ENCODE data around the gene PDS5B. TPM values are rescaled to one million over a fixed set of nuclear protein-coding genes. Genes with fewer than 3 reads are reported as not detected.

PDS5B gene
- total RNA-seq, 1 donor from 2014 or later = 49.0 TPM

- Mint-ChIP-seq H3K4me3 (ENCODE audit: unreplicated experiment) (no peak overlapping the region), H3K27me3 (ENCODE audit: low read depth) (no peaks in the 10 kb centered on the region), H3K9me3 (ENCODE audit: low read depth) (peaks cover 3% of the 10 kb centered on the region), H3K4me1 (ENCODE audit: low read depth) (peaks cover 23% of the 10 kb centered on the region), H3K27ac (ENCODE audit: unreplicated experiment) (no peak overlapping the region), H3K36me3 (ENCODE audit: low read depth) (no peaks in the 10 kb centered on the region)
- TF ChIP-seq, protein P1, sequence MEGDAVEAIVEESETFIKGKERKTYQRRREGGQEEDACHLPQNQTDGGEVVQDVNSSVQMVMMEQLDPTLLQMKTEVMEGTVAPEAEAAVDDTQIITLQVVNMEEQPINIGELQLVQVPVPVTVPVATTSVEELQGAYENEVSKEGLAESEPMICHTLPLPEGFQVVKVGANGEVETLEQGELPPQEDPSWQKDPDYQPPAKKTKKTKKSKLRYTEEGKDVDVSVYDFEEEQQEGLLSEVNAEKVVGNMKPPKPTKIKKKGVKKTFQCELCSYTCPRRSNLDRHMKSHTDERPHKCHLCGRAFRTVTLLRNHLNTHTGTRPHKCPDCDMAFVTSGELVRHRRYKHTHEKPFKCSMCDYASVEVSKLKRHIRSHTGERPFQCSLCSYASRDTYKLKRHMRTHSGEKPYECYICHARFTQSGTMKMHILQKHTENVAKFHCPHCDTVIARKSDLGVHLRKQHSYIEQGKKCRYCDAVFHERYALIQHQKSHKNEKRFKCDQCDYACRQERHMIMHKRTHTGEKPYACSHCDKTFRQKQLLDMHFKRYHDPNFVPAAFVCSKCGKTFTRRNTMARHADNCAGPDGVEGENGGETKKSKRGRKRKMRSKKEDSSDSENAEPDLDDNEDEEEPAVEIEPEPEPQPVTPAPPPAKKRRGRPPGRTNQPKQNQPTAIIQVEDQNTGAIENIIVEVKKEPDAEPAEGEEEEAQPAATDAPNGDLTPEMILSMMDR (IDR thresholded peaks at IDR 0.05) = no peak
- no peak for DNase-seq (ENCODE audit: low spot score)
Measured at GRCh38 chr13:32821149-32821688, 235.0 kb downstream of the PDS5B start.

- H3K27ac Mint-ChIP-seq (ENCODE audit: unreplicated experiment) = no peak overlapping the region
- TF ChIP-seq, protein P1 (IDR thresholded peaks at IDR 0.05) = no peak
- no peaks in the 10 kb centered on the region for H3K27me3 Mint-ChIP-seq (ENCODE audit: low read depth)
- H3K4me3 Mint-ChIP-seq (ENCODE audit: unreplicated experiment) = no peak overlapping the region
- no peak for DNase-seq (ENCODE audit: low spot score)
- H3K36me3 Mint-ChIP-seq (ENCODE audit: low read depth) = no peaks in the 10 kb centered on the region
- peaks cover 23% of the 10 kb centered on the region for H3K4me1 Mint-ChIP-seq (ENCODE audit: low read depth)
- no peaks in the 10 kb centered on the region for H3K9me3 Mint-ChIP-seq (ENCODE audit: low read depth)
Measured at GRCh38 chr13:32822771-32823170, 236.5 kb downstream of the PDS5B start.

DNA sequence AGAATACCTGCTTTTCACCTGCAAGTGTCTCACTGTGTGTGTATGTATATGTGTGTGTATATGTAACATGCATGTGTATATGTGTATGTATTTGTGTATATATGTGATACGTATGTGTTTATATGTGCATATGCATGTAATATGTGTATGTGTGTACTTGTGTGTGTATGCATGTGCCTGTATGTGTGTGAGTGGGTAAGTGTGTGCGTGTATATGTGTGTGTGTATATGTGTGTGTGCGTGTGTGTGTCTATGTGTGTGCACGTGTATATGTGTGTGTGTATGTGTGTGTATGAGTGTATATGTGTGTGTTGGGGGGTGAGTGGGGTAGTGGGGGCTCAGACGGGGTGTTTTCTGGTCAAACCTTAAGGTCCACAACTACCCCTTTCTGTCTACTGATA, 237.3 kb downstream of the PDS5B start:
- TF ChIP-seq, protein P1 (IDR thresholded peaks at IDR 0.05) = no peak
- H3K9me3 Mint-ChIP-seq (ENCODE audit: low read depth) = no peaks in the 10 kb centered on the region
- no peak for DNase-seq (ENCODE audit: low spot score)
- H3K4me1 Mint-ChIP-seq (ENCODE audit: low read depth) = peaks cover 23% of the 10 kb centered on the region
- no peaks in the 10 kb centered on the region for H3K27me3 Mint-ChIP-seq (ENCODE audit: low read depth)
- no peak overlapping the region for H3K4me3 Mint-ChIP-seq (ENCODE audit: unreplicated experiment)
- H3K36me3 Mint-ChIP-seq (ENCODE audit: low read depth) = no peaks in the 10 kb centered on the region
- peak overlapping the region; percentile 90 for H3K27ac Mint-ChIP-seq (ENCODE audit: unreplicated experiment)

GRCh38 chr13:32824061-32824460, 237.8 kb downstream of the PDS5B start:
- H3K36me3 Mint-ChIP-seq (ENCODE audit: low read depth) = no peaks in the 10 kb centered on the region
- peak overlapping the region; percentile 90 for H3K27ac Mint-ChIP-seq (ENCODE audit: unreplicated experiment)
- H3K27me3 Mint-ChIP-seq (ENCODE audit: low read depth) = no peaks in the 10 kb centered on the region
- peaks cover 24% of the 10 kb centered on the region for H3K4me1 Mint-ChIP-seq (ENCODE audit: low read depth)
- TF ChIP-seq, protein P1 (IDR thresholded peaks at IDR 0.05) = no peak
- peak overlapping the region; percentile 3 for H3K4me3 Mint-ChIP-seq (ENCODE audit: unreplicated experiment)
- H3K9me3 Mint-ChIP-seq (ENCODE audit: low read depth) = no peaks in the 10 kb centered on the region
- no peak for DNase-seq (ENCODE audit: low spot score)

DNA sequence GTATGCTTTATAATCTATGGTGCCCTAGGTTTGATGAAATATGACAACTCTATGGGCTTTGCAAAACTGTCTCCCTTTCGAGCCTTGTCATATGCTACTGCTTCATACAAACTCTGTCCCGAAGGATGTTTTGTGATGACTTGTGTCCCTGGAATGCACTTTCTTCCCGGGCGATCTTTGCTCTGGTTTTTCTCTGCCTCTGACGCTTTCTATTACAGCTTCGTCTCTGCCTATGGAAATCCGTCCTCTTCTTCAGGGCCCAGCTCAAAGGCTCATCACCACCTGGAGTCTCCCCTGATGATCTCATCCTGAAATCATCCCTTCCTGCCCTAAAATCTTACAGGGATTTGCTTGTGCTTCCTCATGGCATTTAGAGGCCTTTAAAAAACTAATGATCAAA, 238.4 kb downstream of the PDS5B start:
- Mint-ChIP-seq H3K27me3 (ENCODE audit: low read depth) (no peaks in the 10 kb centered on the region), H3K4me3 (ENCODE audit: unreplicated experiment) (no peak overlapping the region), H3K36me3 (ENCODE audit: low read depth) (no peaks in the 10 kb centered on the region), H3K27ac (ENCODE audit: unreplicated experiment) (peak overlapping the region; percentile 90), H3K9me3 (ENCODE audit: low read depth) (no peaks in the 10 kb centered on the region), H3K4me1 (ENCODE audit: low read depth) (peaks cover 30% of the 10 kb centered on the region)
- DNase-seq (ENCODE audit: low spot score) = no peak
- TF ChIP-seq, protein P1 (IDR thresholded peaks at IDR 0.05) = no peak
